IMR-90 (cell line): ENCODE data around the gene CLK2. TPM values are rescaled to one million over a fixed set of nuclear protein-coding genes. Genes with fewer than 3 reads are reported as not detected.

Experiments used
- ATAC-seq: fragments of 200-7000 bp; cut with Tn5 transposase; 2 replicates; pipeline ENCODE4 v1.9.1; 2020; ENCODE audit warnings: low read depth, mild to moderate bottlenecking, moderate library complexity
- BruUV-seq: library from RNA; stranded (reverse); fragments of 400-500 nt; replicated peaks from 2 replicates; lab custom pipeline; 2021; lab: Mats Ljungman, UMichigan
- CTCF ChIA-PET: fragments of 300-600 bp; formaldehyde crosslinking; extraction: SDS; loops from one replicate; lab custom pipeline; 2021; ENCODE audit warnings: antibody characterized with exemption; lab: Yijun Ruan, JAX
- POLR2A ChIA-PET: fragments of 300-600 bp; sonication (Branson Sonifier 250); formaldehyde crosslinking; loops from one replicate; lab custom pipeline; 2022; ENCODE audit warnings: antibody characterized with exemption; ENCODE audit not compliant: unreplicated experiment; lab: Charles Lee
- DNase-seq: peaks from one replicate; pipeline ENCODE4 v3.0.0; 2013
- H2AFZ ChIP-seq: replicated peaks from 2 replicates; pipeline ENCODE3; 2013; ENCODE audit warnings: low read length, mild to moderate bottlenecking; ENCODE audit not compliant: poor library complexity
- H2AK5ac ChIP-seq: 2 replicates; pipeline ENCODE4 v1.6.1; 2013; ENCODE audit warnings: low read depth, low read length, inconsistent platforms
- H2AK9ac ChIP-seq: replicated peaks from 2 replicates; pipeline ENCODE3; 2013; ENCODE audit warnings: mild to moderate bottlenecking, low read depth, low read length, moderate library complexity; ENCODE audit not compliant: poor library complexity
- H2BK120ac ChIP-seq: 2 replicates; pipeline ENCODE4 v1.6.1; 2013; ENCODE audit warnings: low read depth, low read length, inconsistent platforms
- H2BK15ac ChIP-seq: 3 replicates; pipeline ENCODE4 v1.6.1; 2013; ENCODE audit warnings: low read depth, low read length, inconsistent platforms
- H2BK20ac ChIP-seq: 2 replicates; pipeline ENCODE4 v1.6.1; 2013; ENCODE audit warnings: low read depth, mild to moderate bottlenecking, inconsistent platforms, low read length, moderate library complexity
- H2BK5ac ChIP-seq: 2 replicates; pipeline ENCODE4 v1.6.1; 2013; ENCODE audit warnings: mild to moderate bottlenecking, low read depth, low read length, inconsistent platforms; ENCODE audit not compliant: poor library complexity, severe bottlenecking
- H3K14ac ChIP-seq: replicated peaks from 2 replicates; pipeline ENCODE4 v1.6.1; 2013; ENCODE audit warnings: low read depth, low read length, inconsistent platforms
- H3K18ac ChIP-seq: 2 replicates; pipeline ENCODE4 v1.6.1; 2013; ENCODE audit warnings: low read depth, low read length, control low read depth
- H3K23ac ChIP-seq: 2 replicates; pipeline ENCODE4 v1.6.1; 2013; ENCODE audit warnings: low read depth, low read length, inconsistent platforms
- H3K27ac ChIP-seq: 2 replicates; pipeline ENCODE4 v1.5.1; 2013; ENCODE audit warnings: mild to moderate bottlenecking, control low read depth, low read length; ENCODE audit not compliant: insufficient read depth
- H3K27me3 ChIP-seq: 2 replicates; pipeline ENCODE4 v1.6.1; 2013; ENCODE audit warnings: low read length; ENCODE audit not compliant: control insufficient read depth, insufficient read depth
- H3K36me3 ChIP-seq: 2 replicates; pipeline ENCODE4 v1.6.1; 2013; ENCODE audit warnings: low read length, mixed read lengths; ENCODE audit not compliant: control insufficient read depth, insufficient read depth
- H3K4ac ChIP-seq: 2 replicates; pipeline ENCODE4 v1.6.1; 2013; ENCODE audit warnings: low read depth, low read length, inconsistent platforms
- H3K4me1 ChIP-seq: 2 replicates; pipeline ENCODE4 v1.6.1; 2013; ENCODE audit warnings: low read length, mixed read lengths; ENCODE audit not compliant: control insufficient read depth, insufficient read depth
- H3K4me2 ChIP-seq: 2 replicates; pipeline ENCODE4 v1.6.1; 2013; ENCODE audit warnings: low read depth, mild to moderate bottlenecking, control low read depth, low read length, moderate library complexity
- H3K4me3 ChIP-seq: 2 replicates; pipeline ENCODE4 v1.5.1; 2013; ENCODE audit warnings: low read depth, mild to moderate bottlenecking, control low read depth, low read length, moderate library complexity; ENCODE audit not compliant: insufficient read depth
- H3K56ac ChIP-seq: 2 replicates; pipeline ENCODE4 v1.6.1; 2013; ENCODE audit warnings: low read length, inconsistent platforms; ENCODE audit not compliant: insufficient read depth; ENCODE audit errors: extremely low read depth
- H3K79me1 ChIP-seq, 2 experiments: 2 replicates each; pipeline ENCODE4 v1.6.1; 2013; ENCODE audit warnings: low read length in 2 of 2, inconsistent platforms in 1 of 2, low read depth in 1 of 2
- H3K9ac ChIP-seq: 2 replicates; pipeline ENCODE4 v1.6.1; 2013; ENCODE audit warnings: low read depth, low read length, control low read depth
- H3K9me1 ChIP-seq: 2 replicates; pipeline ENCODE4 v1.6.1; 2013; ENCODE audit warnings: low read length, inconsistent platforms; ENCODE audit not compliant: insufficient read depth
- H3K9me3 ChIP-seq: 2 replicates; pipeline ENCODE4 v1.6.1; 2013; ENCODE audit warnings: low read length; ENCODE audit not compliant: control insufficient read depth, insufficient read depth
- H4K20me1 ChIP-seq: 2 replicates; pipeline ENCODE4 v1.6.1; 2013; ENCODE audit warnings: low read length, inconsistent platforms; ENCODE audit not compliant: insufficient read depth
- H4K5ac ChIP-seq: 2 replicates; pipeline ENCODE4 v1.6.1; 2013; ENCODE audit warnings: mild to moderate bottlenecking, low read depth, low read length, control low read depth
- H4K8ac ChIP-seq, 2 experiments: 2 replicates each; pipeline ENCODE4 v1.6.1; 2013; ENCODE audit warnings: low read depth in 2 of 2, low read length in 2 of 2, control low read depth in 1 of 2, inconsistent platforms in 1 of 2
- H4K91ac ChIP-seq: 2 replicates; pipeline ENCODE4 v1.6.1; 2013; ENCODE audit warnings: low read depth, low read length, inconsistent platforms; ENCODE audit not compliant: insufficient read depth
- BHLHE40 ChIP-seq: fragments of 150-350 bp; IDR thresholded peaks from 2 replicates; pipeline ENCODE4 v1.6.1; 2016; ENCODE audit warnings: mild to moderate bottlenecking, low read depth, low read length
- CEBPB ChIP-seq: IDR thresholded peaks from 2 replicates; pipeline ENCODE4 v1.6.1; 2012; ENCODE audit warnings: low read depth, low read length, improper control_type of control experiment
- CHD1 ChIP-seq: IDR thresholded peaks from 2 replicates; pipeline ENCODE4 v1.6.1; 2012; ENCODE audit warnings: low read depth, low read length, improper control_type of control experiment
- CTCF ChIP-seq: conservative IDR thresholded peaks from 2 replicates; pipeline ENCODE4 v1.5.1; 2012; ENCODE audit warnings: mild to moderate bottlenecking, low read depth, low read length, improper control_type of control experiment
- ELK1 ChIP-seq: fragments of 150-350 bp; IDR thresholded peaks from 2 replicates; pipeline ENCODE4 v1.6.1; 2016; ENCODE audit warnings: low read depth, mild to moderate bottlenecking, low read length, moderate library complexity, borderline replicate concordance
- FOS ChIP-seq: fragments of 150-350 bp; IDR thresholded peaks from 2 replicates; pipeline ENCODE4 v1.6.1; 2016; ENCODE audit warnings: low read depth, low read length
- MAFK ChIP-seq: IDR thresholded peaks from 2 replicates; pipeline ENCODE4 v1.6.1; 2012; ENCODE audit warnings: low read depth, low read length, improper control_type of control experiment
- MAZ ChIP-seq: IDR thresholded peaks from 2 replicates; pipeline ENCODE4 v1.6.1; 2012; ENCODE audit warnings: low read depth, mild to moderate bottlenecking, low read length, improper control_type of control experiment, moderate library complexity, borderline replicate concordance
- MXI1 ChIP-seq: IDR thresholded peaks from 2 replicates; pipeline ENCODE4 v1.6.1; 2012; ENCODE audit warnings: low read depth, mild to moderate bottlenecking, low read length, moderate library complexity, borderline replicate concordance
- NFE2L2 ChIP-seq: fragments of 150-350 bp; IDR thresholded peaks from 2 replicates; pipeline ENCODE4 v1.6.1; 2016; ENCODE audit warnings: low read depth, mild to moderate bottlenecking, low read length
- POLR2A ChIP-seq: IDR thresholded peaks from 2 replicates; pipeline ENCODE4 v1.6.1; 2012; ENCODE audit warnings: mild to moderate bottlenecking, low read depth, low read length
- RAD21 ChIP-seq: IDR thresholded peaks from 2 replicates; pipeline ENCODE4 v1.6.1; 2012; ENCODE audit warnings: low read length, improper control_type of control experiment
- RCOR1 ChIP-seq: IDR thresholded peaks from 2 replicates; pipeline ENCODE4 v1.6.1; 2012; ENCODE audit warnings: mild to moderate bottlenecking, low read length, improper control_type of control experiment; ENCODE audit not compliant: insufficient replicate concordance
- RFX5 ChIP-seq: IDR thresholded peaks from 2 replicates; pipeline ENCODE4 v1.8.0; 2012; ENCODE audit warnings: low read depth, mild to moderate bottlenecking, low read length, moderate library complexity
- SMC3 ChIP-seq: fragments of 150-350 bp; IDR thresholded peaks from 2 replicates; pipeline ENCODE4 v1.6.1; 2016; ENCODE audit warnings: low read depth, mild to moderate bottlenecking, antibody characterized with exemption, low read length, moderate library complexity
- USF2 ChIP-seq: fragments of 150-350 bp; IDR thresholded peaks from 2 replicates; pipeline ENCODE4 v1.6.1; 2017; ENCODE audit warnings: mild to moderate bottlenecking, antibody characterized with exemption, low read length, low read depth
- WGBS, 2 experiments: methylation state at CpG; one replicate each; pipeline versions ENCODE4 v1.1.5 to v1.1.7; 2013; ENCODE audit warnings: missing lambda C conversion rate in 2 of 2; ENCODE audit not compliant: insufficient read length in 1 of 2; ENCODE audit errors: extremely low coverage in 2 of 2; 5-methylcytosine and 5-hydroxymethylcytosine counted together
- dilution Hi-C: fragments of 300-500 bp; cut with HindIII; formaldehyde crosslinking; loops from one replicate; pipeline ENCODE4 v1.14.3; 2018; ENCODE audit warnings: low sequenced_read_pairs; ENCODE audit not compliant: unreplicated experiment
- in situ Hi-C: fragments of 300-500 bp; cut with MboI; formaldehyde crosslinking; loops from 3 replicates; pipeline ENCODE4 v1.14.3; 2019; ENCODE audit warnings: low sequenced_read_pairs, inconsistent platforms, mixed read lengths
- intact Hi-C: fragments of 100-400 bp; cut with micrococcal nuclease; formaldehyde crosslinking; loops from 2 replicates; pipeline ENCODE4 v1.10.0; 2022
- polyA plus RNA-seq, 3 experiments: library from polyadenylated mRNA; depleted of rRNA; stranded (reverse); fragments of >200 nt; gene quantifications; 2 replicates each; pipeline ENCODE4 v1.2.3, GENCODE V29; 2012; ENCODE audit warnings: low replicate concordance in 1 of 3
- total RNA-seq: library from RNA; depleted of rRNA; stranded (reverse); fragments of >200 nt; gene quantifications from 2 replicates; pipeline ENCODE4 v1.2.3, GENCODE V29; 2012

The CLK2 gene
- total and polyA plus RNA-seq, 2 of the 4 experiments (the other 2 are of a cell fraction): 19.7 to 61.2 TPM

- no peaks in the 10 kb centered on the region for H4K20me1 ChIP-seq
- no peak overlapping the region for H3K4me3 ChIP-seq
- H3K9me3 ChIP-seq: peaks cover 2% of the 10 kb centered on the region; the same call in 1 of the 2 replicates
- H3K4me1 ChIP-seq: no peaks in the 10 kb centered on the region
- H2AK9ac ChIP-seq: peak overlapping the region; percentile 1
- H3K14ac ChIP-seq: no peak overlapping the region
- no peak overlapping the region for H3K56ac ChIP-seq
- no peak overlapping the region for H3K9ac ChIP-seq
- ChIA-PET POLR2A (no interaction called here), CTCF (no interaction called here)
- H3K23ac ChIP-seq: no peak overlapping the region
- no peak overlapping the region for H3K18ac ChIP-seq
- TF ChIP-seq RCOR1: no peak
- TF ChIP-seq POLR2A: no peak
- no peak for TF ChIP-seq MAZ
- no peak for TF ChIP-seq NFE2L2
- TF ChIP-seq MAFK: no peak
- TF ChIP-seq BHLHE40: no peak
- no peak for TF ChIP-seq CTCF
- no peak for TF ChIP-seq MXI1
- TF ChIP-seq ELK1: no peak
- TF ChIP-seq CEBPB: no peak
- TF ChIP-seq FOS: no peak
- TF ChIP-seq USF2: no peak
- no peak for TF ChIP-seq CHD1
- TF ChIP-seq SMC3: no peak
- TF ChIP-seq RAD21: no peak
- TF ChIP-seq RFX5: no peak
- H2BK20ac ChIP-seq: no peak overlapping the region
- H4K8ac ChIP-seq: no peak overlapping the region
- WGBS, 2 experiments: 43% methylated on average over 26 of the region's 46 CpGs; no CpG with 5 or more reads in 1 of the 2 experiments
- H2BK5ac ChIP-seq: no peak overlapping the region
- H3K79me1 ChIP-seq: no peaks in the 10 kb centered on the region
- no peak overlapping the region for H2BK120ac ChIP-seq
- ATAC-seq (no peak), DNase-seq (no peak)
- H3K9me1 ChIP-seq: no peaks in the 10 kb centered on the region
- no peak overlapping the region for H3K4me2 ChIP-seq
- no peak overlapping the region for H2BK15ac ChIP-seq
- no peak overlapping the region for H4K5ac ChIP-seq
- H3K36me3 ChIP-seq: no peaks in the 10 kb centered on the region
- BruUV-seq: no TSS peak
- H3K4ac ChIP-seq: no peak overlapping the region
- dilution Hi-C loops (no loop called here), in situ Hi-C loops (no loop called here), intact Hi-C loops (no loop called here)
- H2AFZ ChIP-seq: peak overlapping the region; percentile 18
- H2AK5ac ChIP-seq: no peak overlapping the region
- H4K91ac ChIP-seq: no peak overlapping the region
- no peak overlapping the region for H3K27ac ChIP-seq
- peaks cover 57% of the 10 kb centered on the region for H3K27me3 ChIP-seq
Measured at GRCh38 chr1:155294520-155295182, 21.3 kb upstream of the CLK2 start.
